IPS DF 4.7 (cell line): ENCODE results near the gene GRHL1.

ENCODE experiments used
- DNase-seq: peaks from one replicate; pipeline ENCODE4 v3.0.0-alpha.2; 2013; ENCODE audit warnings: low spot score; ENCODE audit errors: extremely low read depth

GRHL1 gene

DNA sequence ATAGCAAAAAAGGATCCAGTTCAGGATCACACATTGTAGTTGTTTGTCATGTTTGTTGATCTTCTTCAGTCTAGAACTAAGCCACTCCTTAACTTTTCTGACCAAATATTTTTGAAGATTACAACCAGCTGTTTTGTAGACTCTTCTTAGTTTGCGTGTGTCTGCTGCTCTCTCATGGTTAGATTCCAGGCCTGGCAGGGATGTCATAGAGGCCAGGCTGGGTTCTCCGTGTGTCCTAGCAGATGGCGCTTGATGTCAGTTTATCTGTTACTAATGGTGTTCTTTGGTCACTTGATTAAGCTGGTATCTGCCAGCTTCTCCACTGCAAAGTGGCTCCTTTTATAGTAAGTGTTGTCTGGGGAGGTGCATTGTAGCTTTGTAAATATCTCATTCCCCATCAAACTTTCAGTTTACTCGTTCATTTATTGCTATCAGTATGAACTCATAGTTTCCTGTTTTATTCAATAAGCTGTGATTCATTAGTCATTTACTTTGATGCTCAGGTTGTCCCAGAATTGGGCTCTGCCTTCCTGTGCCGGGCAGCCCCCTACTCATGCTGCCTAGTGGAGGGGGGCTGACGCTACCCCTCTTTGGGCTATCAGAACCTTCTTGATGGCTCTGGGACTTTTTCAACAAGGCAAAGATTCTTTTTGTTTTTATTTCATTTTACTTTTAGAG is 42.1 kb downstream of the GRHL1 start:
- DNase-seq: no peak

DNA sequence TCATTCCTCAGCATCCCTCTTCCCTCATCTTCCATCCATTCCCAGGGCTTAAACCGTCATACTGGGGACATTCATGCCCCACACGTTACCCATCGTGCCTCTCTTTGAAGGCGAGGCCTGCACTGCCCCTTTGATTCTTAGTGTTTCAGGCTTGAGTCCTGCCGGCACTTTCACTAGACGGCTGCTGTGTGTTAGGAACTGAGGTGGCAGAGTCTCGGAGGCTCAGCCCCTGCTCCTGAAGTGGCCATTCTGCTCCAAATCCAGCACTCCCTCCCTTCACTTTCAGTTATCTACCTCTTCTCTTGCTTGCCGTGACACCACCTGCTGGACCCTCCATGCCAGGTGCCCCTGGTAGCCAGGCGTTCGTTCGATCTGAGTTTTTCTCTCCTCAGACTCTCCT is 43.0 kb downstream of the GRHL1 start:
- no peak for DNase-seq

GRCh38 chr2:9995059-9995458 is 43.6 kb downstream of the GRHL1 start:
- DNase-seq: no peak

- DNase-seq: no peak
Observed at GRCh38 chr2:9996321-9996720, 44.8 kb downstream of the GRHL1 start.

DNA sequence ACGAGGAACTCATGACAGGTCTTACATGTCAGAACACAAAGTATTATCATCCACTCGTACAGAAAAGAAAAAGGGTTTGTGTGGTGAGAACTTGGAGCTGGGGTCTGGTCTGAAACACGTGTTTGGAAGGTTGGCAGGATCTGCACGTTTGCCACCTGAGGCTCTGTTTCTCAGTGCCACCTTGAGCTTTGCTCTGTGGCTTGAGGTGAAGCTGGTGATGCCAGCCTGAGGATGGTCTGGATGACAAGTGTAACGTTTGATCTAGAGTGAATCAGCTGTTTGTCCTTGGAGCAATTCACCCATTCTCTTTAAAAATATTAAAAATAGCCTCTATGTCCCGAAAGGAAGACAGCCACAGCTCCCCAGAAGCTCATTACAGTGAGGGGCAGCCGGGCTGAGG is 46.4 kb downstream of the GRHL1 start:
- DNase-seq: no peak

- no peak for DNase-seq
Observed at GRCh38 chr2:9998916-9999654, 47.6 kb downstream of the GRHL1 start.

- no peak for DNase-seq
Observed at GRCh38 chr2:9999693-10000092, 48.2 kb downstream of the GRHL1 start.

GRCh38 chr2:10000541-10000940 is 49.0 kb downstream of the GRHL1 start:
- DNase-seq: no peak

GRCh38 chr2:10001586-10001985 is 50.1 kb downstream of the GRHL1 start:
- no peak for DNase-seq

- DNase-seq: no peak
Observed at GRCh38 chr2:10002109-10002508, 50.6 kb downstream of the GRHL1 start.

GRCh38 chr2:10002681-10003080 is 51.2 kb downstream of the GRHL1 start:
- no peak for DNase-seq

DNA sequence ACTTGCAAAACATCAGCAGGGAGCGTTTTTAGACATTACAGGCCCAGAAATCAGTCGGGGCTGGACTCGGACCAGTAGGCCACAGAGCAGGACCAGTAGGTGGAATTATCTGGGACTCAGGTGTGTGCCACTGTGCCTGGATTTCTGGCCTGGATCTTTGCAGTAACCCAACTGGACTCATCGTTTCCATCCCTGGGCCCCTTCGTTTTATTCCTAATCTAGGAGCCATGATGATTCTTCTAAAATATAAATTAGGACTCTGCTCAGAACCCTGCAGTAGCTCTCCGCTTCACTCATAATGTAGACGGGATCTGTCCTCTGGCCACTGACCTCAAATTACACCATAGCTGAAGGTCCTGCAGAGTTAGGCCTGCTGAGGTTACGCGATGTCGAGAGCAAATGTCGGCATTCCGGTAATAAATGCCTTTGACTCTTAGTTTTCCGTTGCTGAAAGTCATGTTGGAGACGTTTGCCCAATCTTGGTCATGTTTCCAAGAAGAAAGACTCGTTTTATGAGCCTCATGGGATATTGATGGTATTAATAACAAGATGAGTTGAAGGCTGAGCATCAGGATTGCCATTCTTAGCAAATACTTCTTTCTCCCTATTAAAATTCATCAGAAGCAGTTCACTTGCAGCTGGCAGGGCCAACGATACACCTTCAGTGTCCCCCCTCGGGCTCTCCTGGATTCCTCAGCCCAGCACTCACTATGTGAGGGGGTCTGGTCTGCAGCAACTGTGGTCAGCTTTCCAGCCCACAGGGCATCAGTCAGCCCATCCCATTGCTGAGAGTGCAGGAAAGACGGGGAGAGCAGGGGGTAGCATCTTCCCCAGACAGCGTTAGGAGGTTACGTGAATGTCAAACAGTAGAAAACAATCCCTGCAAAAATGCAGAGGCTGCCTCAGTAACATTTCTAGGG is 52.0 kb downstream of the GRHL1 start:
- DNase-seq: no peak

DNA sequence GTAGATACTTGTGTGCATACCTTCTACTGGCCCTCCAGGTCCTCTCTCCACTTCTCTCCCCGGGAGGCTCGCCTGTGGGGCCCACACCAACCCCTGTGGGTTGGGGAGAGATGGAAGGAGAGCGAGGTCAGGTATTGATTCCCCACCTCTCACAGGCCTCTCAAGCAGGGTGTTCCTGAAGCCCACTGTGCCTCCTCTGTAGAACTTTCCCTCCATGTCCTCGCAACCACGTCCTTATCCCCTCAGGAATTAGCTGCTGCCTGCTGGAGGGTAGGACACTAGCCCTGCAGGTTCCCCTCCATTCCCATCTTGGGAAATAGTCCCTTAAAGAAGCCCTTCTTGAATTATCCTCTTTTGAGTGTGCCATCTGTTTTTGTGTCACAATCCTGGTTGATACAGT is 52.9 kb downstream of the GRHL1 start:
- DNase-seq: no peak

DNA sequence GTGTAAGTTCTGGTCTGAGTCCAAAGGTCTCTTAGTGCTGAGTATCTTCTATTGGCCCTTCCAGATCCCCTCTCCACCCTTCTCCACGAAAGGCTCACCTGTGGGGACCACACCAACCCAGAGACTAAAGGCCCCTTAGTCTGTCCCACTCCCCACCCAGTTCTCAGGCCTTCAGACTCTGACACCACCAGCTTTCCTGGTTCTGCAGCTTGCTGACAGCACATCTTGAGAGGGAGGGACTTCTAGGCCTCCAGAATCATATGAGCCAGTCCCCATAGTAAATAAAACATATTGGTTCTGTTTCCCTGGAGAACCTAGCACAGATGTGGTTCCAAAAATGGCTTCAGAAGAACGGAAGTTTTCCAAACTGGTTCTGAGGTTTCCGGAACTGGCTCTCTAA is 53.3 kb downstream of the GRHL1 start:
- no peak for DNase-seq

DNA sequence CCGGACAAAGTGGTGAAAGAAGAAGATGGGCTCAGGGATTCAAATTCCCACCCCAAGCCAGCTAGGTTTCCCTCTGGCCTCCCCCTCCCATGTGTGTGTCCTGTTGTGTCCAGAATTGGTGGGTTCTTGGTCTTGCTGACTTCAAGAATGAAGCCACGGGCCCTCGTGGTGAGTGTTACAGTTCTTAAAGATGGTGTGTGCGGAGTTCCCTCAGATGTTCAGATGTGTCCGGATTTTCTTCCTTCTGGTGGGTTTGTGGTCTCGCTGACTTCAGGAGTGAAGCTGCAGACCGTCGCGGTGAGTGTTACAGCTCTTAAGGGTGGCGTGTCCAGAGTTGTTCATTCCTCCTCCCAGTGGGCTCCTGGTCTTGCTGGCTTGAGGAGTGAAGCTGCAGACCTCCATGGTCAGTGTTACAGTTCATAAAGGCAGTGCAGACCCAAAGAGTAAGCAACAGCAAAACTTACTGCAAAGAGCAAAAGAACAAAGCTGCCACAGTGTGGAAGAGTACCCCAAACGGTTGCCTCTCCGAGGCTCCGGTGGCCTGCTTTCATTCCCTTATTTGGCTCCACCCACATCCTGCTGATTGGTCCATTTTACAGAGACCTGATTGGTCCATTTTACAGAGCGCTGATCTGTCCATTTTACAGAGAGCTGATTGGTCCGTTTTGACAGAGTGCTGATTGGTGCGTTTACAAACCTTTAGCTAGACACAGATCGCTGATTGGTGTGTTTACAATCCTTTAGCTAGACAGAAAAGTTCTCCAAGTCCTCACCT is 54.2 kb downstream of the GRHL1 start:
- DNase-seq: no peak

DNA sequence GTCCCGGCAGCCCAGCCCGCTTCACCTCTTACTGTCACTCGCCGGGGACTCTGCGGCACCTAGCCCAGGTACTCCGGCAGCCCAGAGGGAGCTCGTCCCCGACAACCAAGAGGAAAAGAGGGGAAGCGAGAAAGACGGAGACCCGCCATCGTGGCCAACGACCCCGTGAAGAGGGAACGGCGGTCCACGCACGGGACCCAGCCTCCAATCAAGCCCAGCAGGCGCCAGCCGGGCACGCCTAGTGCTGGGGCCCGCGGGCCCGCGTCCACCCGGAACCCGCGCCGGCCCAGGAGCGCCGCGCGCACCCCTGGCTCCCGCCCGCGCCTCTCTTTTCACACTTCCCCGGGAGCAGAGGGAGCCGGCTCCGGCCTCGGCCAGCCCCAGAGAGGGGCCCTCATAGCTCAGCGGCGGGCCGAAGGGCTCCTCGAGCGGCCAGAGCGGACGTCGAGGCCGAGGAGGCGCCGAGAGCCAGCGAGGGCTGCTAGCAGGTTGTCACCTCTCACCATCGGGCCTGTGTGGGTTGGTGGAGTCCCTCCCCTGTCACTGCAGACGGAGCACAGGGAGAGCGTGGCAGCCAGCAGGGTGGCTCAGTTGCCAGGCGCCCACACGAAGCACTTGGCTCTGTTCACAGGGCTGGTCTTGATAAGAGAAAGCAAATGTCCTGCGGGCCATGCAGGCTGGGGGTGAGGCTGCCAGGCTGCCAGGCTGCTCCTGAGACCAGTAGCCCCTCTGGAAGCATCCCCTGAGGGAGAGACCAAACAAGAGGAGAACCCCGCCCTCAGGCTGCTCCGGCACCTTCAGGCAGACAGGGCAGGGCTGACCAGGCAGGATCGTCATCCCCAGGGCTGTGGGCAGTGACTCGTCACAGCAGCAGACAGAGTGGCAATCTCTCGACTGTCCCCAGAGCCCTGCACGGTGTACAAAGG is 55.0 kb downstream of the GRHL1 start:
- DNase-seq: no peak

GRCh38 chr2:10007435-10007834 is 55.9 kb downstream of the GRHL1 start:
- no peak for DNase-seq

GRCh38 chr2:10007921-10008808 is 56.7 kb downstream of the GRHL1 start:
- no peak for DNase-seq

DNA sequence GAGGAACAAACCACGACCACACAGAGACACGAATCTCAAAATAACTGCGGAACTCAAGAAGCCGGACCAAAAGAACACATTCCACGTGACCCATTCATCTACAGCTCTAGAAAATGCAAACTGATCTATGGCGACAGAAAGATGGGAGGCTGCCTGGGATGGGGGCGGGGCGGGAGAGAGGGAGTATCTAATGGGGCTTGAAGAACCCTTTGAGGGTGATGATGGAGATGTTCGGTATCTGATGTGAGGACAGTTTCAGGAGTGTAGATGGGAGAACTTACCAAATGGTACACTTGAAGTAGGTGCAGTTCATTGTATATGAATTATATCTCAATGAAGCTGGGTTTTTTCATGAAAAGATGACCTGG is 57.3 kb downstream of the GRHL1 start:
- DNase-seq: no peak
